ENCODE data around the gene ARF1.

DNA sequence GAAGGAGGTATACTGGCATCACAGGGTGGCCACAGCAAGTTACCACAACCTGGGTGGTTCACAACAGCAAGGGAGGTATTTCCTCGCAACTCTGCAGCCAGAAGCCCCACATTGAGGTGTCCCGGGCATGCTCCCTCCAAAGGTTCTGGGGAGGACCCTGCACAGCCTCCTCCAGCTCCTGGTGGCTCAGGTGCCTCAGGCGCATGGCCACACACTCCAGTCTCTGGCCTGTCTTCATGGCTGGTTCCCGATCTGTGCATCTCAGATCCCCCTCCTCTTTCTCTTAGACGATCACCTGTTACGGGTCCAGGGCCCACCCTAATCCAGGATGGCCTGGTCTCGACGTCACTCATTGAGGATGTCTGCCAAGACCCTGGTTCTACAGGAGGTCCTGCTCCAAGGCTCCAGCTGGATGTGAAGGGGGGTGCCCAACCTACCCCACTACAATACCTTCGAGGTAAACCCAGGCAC, 6.7 kb upstream of the ARF1 start:
- TF ChIP-seq CTCF (CRISPR knock-in tag; IDR thresholded peaks at IDR 0.05) (no peak), ZFP36 (IDR thresholded peaks at IDR 0.05; ENCODE audit: borderline replicate concordance, low read depth, low read length, partially characterized antibody) (no peak), ZNF121 (CRISPR knock-in tag; IDR thresholded peaks at IDR 0.05) (no peak), ZNF18 (CRISPR knock-in tag; IDR thresholded peaks at IDR 0.05; ENCODE audit: insufficient replicate concordance) (no peak), EP300 (IDR thresholded peaks at IDR 0.05; ENCODE audit: low read depth in 2 of 2, low read length in 2 of 2) (no peak), EP300 (CRISPR knock-in tag; IDR thresholded peaks at IDR 0.05; ENCODE audit: borderline replicate concordance) (no peak), HNRNPH1 (optimal IDR thresholded peaks at IDR 0.05; ENCODE audit: low read depth, low read length) (no peak)
- TF ChIP-seq, protein P1, sequence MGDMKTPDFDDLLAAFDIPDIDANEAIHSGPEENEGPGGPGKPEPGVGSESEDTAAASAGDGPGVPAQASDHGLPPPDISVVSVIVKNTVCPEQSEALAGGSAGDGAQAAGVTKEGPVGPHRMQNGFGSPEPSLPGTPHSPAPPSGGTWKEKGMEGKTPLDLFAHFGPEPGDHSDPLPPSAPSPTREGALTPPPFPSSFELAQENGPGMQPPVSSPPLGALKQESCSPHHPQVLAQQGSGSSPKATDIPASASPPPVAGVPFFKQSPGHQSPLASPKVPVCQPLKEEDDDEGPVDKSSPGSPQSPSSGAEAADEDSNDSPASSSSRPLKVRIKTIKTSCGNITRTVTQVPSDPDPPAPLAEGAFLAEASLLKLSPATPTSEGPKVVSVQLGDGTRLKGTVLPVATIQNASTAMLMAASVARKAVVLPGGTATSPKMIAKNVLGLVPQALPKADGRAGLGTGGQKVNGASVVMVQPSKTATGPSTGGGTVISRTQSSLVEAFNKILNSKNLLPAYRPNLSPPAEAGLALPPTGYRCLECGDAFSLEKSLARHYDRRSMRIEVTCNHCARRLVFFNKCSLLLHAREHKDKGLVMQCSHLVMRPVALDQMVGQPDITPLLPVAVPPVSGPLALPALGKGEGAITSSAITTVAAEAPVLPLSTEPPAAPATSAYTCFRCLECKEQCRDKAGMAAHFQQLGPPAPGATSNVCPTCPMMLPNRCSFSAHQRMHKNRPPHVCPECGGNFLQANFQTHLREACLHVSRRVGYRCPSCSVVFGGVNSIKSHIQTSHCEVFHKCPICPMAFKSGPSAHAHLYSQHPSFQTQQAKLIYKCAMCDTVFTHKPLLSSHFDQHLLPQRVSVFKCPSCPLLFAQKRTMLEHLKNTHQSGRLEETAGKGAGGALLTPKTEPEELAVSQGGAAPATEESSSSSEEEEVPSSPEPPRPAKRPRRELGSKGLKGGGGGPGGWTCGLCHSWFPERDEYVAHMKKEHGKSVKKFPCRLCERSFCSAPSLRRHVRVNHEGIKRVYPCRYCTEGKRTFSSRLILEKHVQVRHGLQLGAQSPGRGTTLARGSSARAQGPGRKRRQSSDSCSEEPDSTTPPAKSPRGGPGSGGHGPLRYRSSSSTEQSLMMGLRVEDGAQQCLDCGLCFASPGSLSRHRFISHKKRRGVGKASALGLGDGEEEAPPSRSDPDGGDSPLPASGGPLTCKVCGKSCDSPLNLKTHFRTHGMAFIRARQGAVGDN (CRISPR knock-in tag; IDR thresholded peaks at IDR 0.05), result no peak
- TF ChIP-seq, protein P2, sequence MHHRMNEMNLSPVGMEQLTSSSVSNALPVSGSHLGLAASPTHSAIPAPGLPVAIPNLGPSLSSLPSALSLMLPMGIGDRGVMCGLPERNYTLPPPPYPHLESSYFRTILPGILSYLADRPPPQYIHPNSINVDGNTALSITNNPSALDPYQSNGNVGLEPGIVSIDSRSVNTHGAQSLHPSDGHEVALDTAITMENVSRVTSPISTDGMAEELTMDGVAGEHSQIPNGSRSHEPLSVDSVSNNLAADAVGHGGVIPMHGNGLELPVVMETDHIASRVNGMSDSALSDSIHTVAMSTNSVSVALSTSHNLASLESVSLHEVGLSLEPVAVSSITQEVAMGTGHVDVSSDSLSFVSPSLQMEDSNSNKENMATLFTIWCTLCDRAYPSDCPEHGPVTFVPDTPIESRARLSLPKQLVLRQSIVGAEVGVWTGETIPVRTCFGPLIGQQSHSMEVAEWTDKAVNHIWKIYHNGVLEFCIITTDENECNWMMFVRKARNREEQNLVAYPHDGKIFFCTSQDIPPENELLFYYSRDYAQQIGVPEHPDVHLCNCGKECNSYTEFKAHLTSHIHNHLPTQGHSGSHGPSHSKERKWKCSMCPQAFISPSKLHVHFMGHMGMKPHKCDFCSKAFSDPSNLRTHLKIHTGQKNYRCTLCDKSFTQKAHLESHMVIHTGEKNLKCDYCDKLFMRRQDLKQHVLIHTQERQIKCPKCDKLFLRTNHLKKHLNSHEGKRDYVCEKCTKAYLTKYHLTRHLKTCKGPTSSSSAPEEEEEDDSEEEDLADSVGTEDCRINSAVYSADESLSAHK (CRISPR knock-in tag; IDR thresholded peaks at IDR 0.05; ENCODE audit: borderline replicate concordance), result no peak
- TF ChIP-seq, protein P3, sequence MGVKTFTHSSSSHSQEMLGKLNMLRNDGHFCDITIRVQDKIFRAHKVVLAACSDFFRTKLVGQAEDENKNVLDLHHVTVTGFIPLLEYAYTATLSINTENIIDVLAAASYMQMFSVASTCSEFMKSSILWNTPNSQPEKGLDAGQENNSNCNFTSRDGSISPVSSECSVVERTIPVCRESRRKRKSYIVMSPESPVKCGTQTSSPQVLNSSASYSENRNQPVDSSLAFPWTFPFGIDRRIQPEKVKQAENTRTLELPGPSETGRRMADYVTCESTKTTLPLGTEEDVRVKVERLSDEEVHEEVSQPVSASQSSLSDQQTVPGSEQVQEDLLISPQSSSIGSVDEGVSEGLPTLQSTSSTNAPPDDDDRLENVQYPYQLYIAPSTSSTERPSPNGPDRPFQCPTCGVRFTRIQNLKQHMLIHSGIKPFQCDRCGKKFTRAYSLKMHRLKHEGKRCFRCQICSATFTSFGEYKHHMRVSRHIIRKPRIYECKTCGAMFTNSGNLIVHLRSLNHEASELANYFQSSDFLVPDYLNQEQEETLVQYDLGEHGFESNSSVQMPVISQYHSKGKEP (CRISPR knock-in tag; IDR thresholded peaks at IDR 0.05), result no peak
